H1 (cell line): Measurements from ENCODE around the gene GRIA1. TPM values are rescaled to one million over a fixed set of nuclear protein-coding genes. Genes with fewer than 3 reads are reported as not detected.

Experiments
- CTCF ChIA-PET: fragments of 300-600 bp; sonication (Branson Sonifier 250); formaldehyde crosslinking; loops from one replicate; lab custom pipeline; 2021; ENCODE audit not compliant: partially characterized antibody; lab: Charles Lee
- POLR2A ChIA-PET: fragments of 300-600 bp; sonication (Branson Sonifier 250); formaldehyde crosslinking; loops from one replicate; lab custom pipeline; 2021; ENCODE audit warnings: inconsistent platforms; ENCODE audit not compliant: partially characterized antibody; lab: Charles Lee
- DNase-seq, 2 experiments: peaks; one replicate each; pipeline versions ENCODE4 v3.0.0 to v3.0.0-alpha.2; 2010 to 2022; ENCODE audit warnings: low spot score in 2 of 2, low read depth in 1 of 2, mixed read lengths in 1 of 2
- FAIRE-seq: peaks from 2 replicates; lab custom pipeline; 2011; peaks lifted over from hg19 to GRCh38; lab: Jason Lieb, UNC
- H2AFZ ChIP-seq: 2 replicates; pipeline ENCODE4 v1.8.1; 2012; ENCODE audit warnings: low read length, inconsistent platforms
- H2AK5ac ChIP-seq: 2 replicates; pipeline ENCODE4 v1.6.1; 2013; ENCODE audit warnings: low read depth, low read length
- H2BK120ac ChIP-seq: replicated peaks from 2 replicates; pipeline ENCODE3; 2013; ENCODE audit warnings: low read depth, low read length, inconsistent platforms
- H2BK12ac ChIP-seq: 2 replicates; pipeline ENCODE4 v1.6.1; 2013; ENCODE audit warnings: low read depth, low read length
- H2BK15ac ChIP-seq: 2 replicates; pipeline ENCODE4 v1.6.1; 2013; ENCODE audit warnings: low read length
- H2BK20ac ChIP-seq: 2 replicates; pipeline ENCODE4 v1.6.1; 2013; ENCODE audit warnings: low read length
- H2BK5ac ChIP-seq: 2 replicates; pipeline ENCODE4 v1.6.1; 2013; ENCODE audit warnings: low read depth, low read length
- H3K14ac ChIP-seq: 2 replicates; pipeline ENCODE4 v1.6.1; 2013; ENCODE audit warnings: inconsistent platforms; ENCODE audit not compliant: insufficient read length
- H3K18ac ChIP-seq: 2 replicates; pipeline ENCODE4 v1.6.1; 2013; ENCODE audit warnings: low read length; ENCODE audit errors: extremely low read depth
- H3K23ac ChIP-seq: 2 replicates; pipeline ENCODE4 v1.6.1; 2013; ENCODE audit warnings: inconsistent platforms; ENCODE audit not compliant: insufficient read length
- H3K23me2 ChIP-seq: 2 replicates; pipeline ENCODE4 v1.6.1; 2013; ENCODE audit warnings: low read depth, low read length
- H3K27ac ChIP-seq: 2 replicates; pipeline ENCODE4 v1.6.1; 2011; ENCODE audit warnings: low read depth, low read length, inconsistent platforms
- H3K27me3 ChIP-seq, 4 experiments: replicated peaks in 1 of 4; 1 replicate in 1 of 4; 2 replicates in 3 of 4; pipeline versions ENCODE4 v1.6.1 to v1.8.1; 2011 to 2013; ENCODE audit warnings: low read length in 3 of 4, mild to moderate bottlenecking in 3 of 4, inconsistent platforms in 2 of 4, mixed read lengths in 2 of 4, moderate library complexity in 1 of 4; ENCODE audit not compliant: control insufficient read depth in 3 of 4, insufficient read depth in 3 of 4; ENCODE audit errors: extremely low read depth in 1 of 4
- H3K36me3 ChIP-seq, 4 experiments: 2 replicates each; pipeline versions ENCODE4 v1.6.1 to v1.8.1; 2011 to 2013; ENCODE audit warnings: mild to moderate bottlenecking in 4 of 4, low read length in 3 of 4, moderate library complexity in 2 of 4, control low read depth in 1 of 4, inconsistent platforms in 1 of 4; ENCODE audit not compliant: insufficient read depth in 4 of 4, control insufficient read depth in 2 of 4
- H3K4ac ChIP-seq: replicated peaks from 2 replicates; pipeline ENCODE3; 2013; ENCODE audit warnings: low read length, low read depth, mixed read lengths, inconsistent platforms; ENCODE audit not compliant: insufficient read length
- H3K4me1 ChIP-seq, 4 experiments: replicated peaks in 1 of 4; 1 replicate in 1 of 4; 2 replicates in 3 of 4; pipeline versions ENCODE4 v1.6.1 to v1.8.1; 2011 to 2013; ENCODE audit warnings: low read length in 3 of 4, inconsistent platforms in 2 of 4, mixed read lengths in 1 of 4; ENCODE audit not compliant: insufficient read depth in 4 of 4, control insufficient read depth in 3 of 4
- H3K4me2 ChIP-seq, 2 experiments: 2 replicates each; pipeline versions ENCODE4 v1.6.1 to v1.8.1; 2011 to 2013; ENCODE audit warnings: low read depth in 2 of 2, low read length in 2 of 2, control low read depth in 1 of 2, inconsistent platforms in 1 of 2, mild to moderate bottlenecking in 1 of 2; ENCODE audit not compliant: insufficient read depth in 1 of 2
- H3K4me3 ChIP-seq, 4 experiments: fragments of 200-600, 300-600 bp in 1 of 4; sonication (generic), shearing (Covaris generic), sonication (Bioruptor Twin) in 1 of 4; 2 replicates each; pipeline versions ENCODE4 v1.5.1 to v1.8.1; 2011 to 2016; ENCODE audit warnings: low read length in 4 of 4, low read depth in 3 of 4, control low read depth in 2 of 4, inconsistent platforms in 2 of 4, mild to moderate bottlenecking in 2 of 4, mixed read lengths in 1 of 4, moderate library complexity in 1 of 4; ENCODE audit not compliant: insufficient read depth in 2 of 4; ENCODE audit errors: extremely low read depth in 1 of 4
- H3K56ac ChIP-seq: replicated peaks from 2 replicates; pipeline ENCODE3; 2013; ENCODE audit warnings: low read depth, mild to moderate bottlenecking, mixed read lengths, low read length, inconsistent platforms; ENCODE audit not compliant: insufficient read length
- H3K79me1 ChIP-seq: 2 replicates; pipeline ENCODE4 v1.6.1; 2013; ENCODE audit warnings: low read depth, low read length, control low read depth
- H3K79me2 ChIP-seq, 2 experiments: 2 replicates each; pipeline versions ENCODE4 v1.6.1 to v1.8.1; 2012 to 2013; ENCODE audit warnings: low read length in 2 of 2, mild to moderate bottlenecking in 2 of 2, inconsistent platforms in 1 of 2; ENCODE audit not compliant: insufficient read depth in 2 of 2, control insufficient read depth in 1 of 2
- H3K9ac ChIP-seq, 4 experiments: replicated peaks in 1 of 4; 1 replicate in 1 of 4; 2 replicates in 3 of 4; pipeline versions ENCODE4 v1.6.1 to v1.8.1; 2011 to 2013; ENCODE audit warnings: low read depth in 3 of 4, low read length in 3 of 4, control low read depth in 2 of 4, mild to moderate bottlenecking in 2 of 4, moderate library complexity in 2 of 4, inconsistent platforms in 1 of 4; ENCODE audit errors: extremely low read depth in 1 of 4
- H3K9me3 ChIP-seq, 2 experiments: 2 replicates each; pipeline versions ENCODE4 v1.6.1 to v1.8.1; 2012 to 2013; ENCODE audit warnings: mild to moderate bottlenecking in 2 of 2, moderate library complexity in 2 of 2, control low read depth in 1 of 2, inconsistent platforms in 1 of 2, low read depth in 1 of 2, low read length in 1 of 2, mixed read lengths in 1 of 2; ENCODE audit not compliant: insufficient read depth in 2 of 2
- H4K20me1 ChIP-seq, 2 experiments: replicated peaks in 1 of 2; 2 replicates each; pipeline versions ENCODE3 to v1.8.1; 2011 to 2013; ENCODE audit warnings: inconsistent platforms in 2 of 2, low read length in 2 of 2, mild to moderate bottlenecking in 1 of 2; ENCODE audit not compliant: insufficient read depth in 2 of 2, control insufficient read depth in 1 of 2
- H4K5ac ChIP-seq: 2 replicates; pipeline ENCODE4 v1.6.1; 2013; ENCODE audit warnings: low read length, low read depth, mixed read lengths, inconsistent platforms; ENCODE audit not compliant: insufficient read length
- H4K8ac ChIP-seq: 2 replicates; pipeline ENCODE4 v1.8.0; 2013; ENCODE audit warnings: mild to moderate bottlenecking, moderate library complexity, low read length, inconsistent platforms; ENCODE audit not compliant: insufficient read depth; ENCODE audit errors: extremely low read depth
- H4K91ac ChIP-seq: replicated peaks from 2 replicates; pipeline ENCODE3; 2013; ENCODE audit warnings: low read length, mixed read lengths, inconsistent platforms; ENCODE audit not compliant: insufficient read length
- CBX8 ChIP-seq: fragments of 300-800, 300-1000 bp; sonication (generic); IDR thresholded peaks from 2 replicates; pipeline ENCODE4 v1.7.1; 2016; ENCODE audit warnings: low read depth, low read length, borderline replicate concordance
- CTBP2 ChIP-seq: IDR thresholded peaks from 2 replicates; pipeline ENCODE4 v1.7.0; 2011; ENCODE audit warnings: borderline replicate concordance, mild to moderate bottlenecking, moderate library complexity, mixed read lengths, low read length; ENCODE audit not compliant: insufficient read depth, insufficient read length
- EGR1 ChIP-seq: IDR thresholded peaks from 2 replicates; pipeline ENCODE4 v1.6.1; 2011; ENCODE audit warnings: low read depth, low read length, borderline replicate concordance
- RAD21 ChIP-seq, 2 experiments: IDR thresholded peaks in 1 of 2; conservative IDR thresholded peaks in 1 of 2; 2 replicates each; pipeline ENCODE4 v1.6.1; 2011; ENCODE audit warnings: low read depth in 2 of 2, low read length in 2 of 2, improper control_type of control experiment in 1 of 2, inconsistent platforms in 1 of 2, mild to moderate bottlenecking in 1 of 2, moderate library complexity in 1 of 2
- SIN3A ChIP-seq, 2 experiments: IDR thresholded peaks in 1 of 2; conservative IDR thresholded peaks in 1 of 2; 2 replicates each; pipeline ENCODE4 v1.6.1; 2011 to 2012; ENCODE audit warnings: low read length in 2 of 2, improper control_type of control experiment in 1 of 2, low read depth in 1 of 2, mild to moderate bottlenecking in 1 of 2
- TCF12 ChIP-seq: IDR thresholded peaks from 2 replicates; pipeline ENCODE4 v1.6.1; 2011; ENCODE audit warnings: low read depth, mild to moderate bottlenecking, low read length
- TEAD4 ChIP-seq: IDR thresholded peaks from 2 replicates; pipeline ENCODE4 v1.6.1; 2012; ENCODE audit warnings: low read depth, low read length, inconsistent platforms, mixed read lengths
- WGBS, 2 experiments: shearing (Covaris generic) in 1 of 2; methylation state at CpG; one replicate each; pipeline versions ENCODE4 v1.1.6 to v1.1.7; 2013 to 2015; ENCODE audit warnings: low lambda C conversion rate in 2 of 2, mixed read lengths in 2 of 2, inconsistent platforms in 1 of 2, low coverage in 1 of 2, missing lambda C conversion rate in 1 of 2; ENCODE audit not compliant: insufficient replicate concordance in 2 of 2, insufficient coverage in 1 of 2, insufficient read length in 1 of 2; ENCODE audit errors: extremely low coverage in 1 of 2, missing lambda C conversion rate in 1 of 2; 5-methylcytosine and 5-hydroxymethylcytosine counted together
- polyA plus RNA-seq, 7 experiments: library from polyadenylated mRNA; depleted of rRNA in 3 of 7; stranded (reverse) in 5 of 7; unstranded in 2 of 7; fragments of >200 nt in 5 of 7; fragments of 200-250 nt in 2 of 7; gene quantifications; 1 replicate in 5 of 7; 2 replicates in 1 of 7; 4 replicates in 1 of 7; pipeline versions ENCODE4 v1.2.1 to v1.2.3, GENCODE V29; 2011 to 2013; ENCODE audit warnings: missing spikeins in 2 of 7, mixed read lengths in 2 of 7
- total RNA-seq: library from RNA; stranded (reverse); fragmentation: NEBNext Ultra II Directional; extraction: Animal tissue kit (Norgen Biotek cat#: 25700); gene quantifications from 2 replicates; pipeline ENCODE4 v1.2.1, GENCODE V29; 2021
- TF ChIP-seq, protein P1 (sequence below): IDR thresholded peaks from 2 replicates; pipeline ENCODE4 v1.6.1; 2011; ENCODE audit warnings: low read length, improper control_type of control experiment
- TF ChIP-seq, protein P2 (sequence below): IDR thresholded peaks from 2 replicates; pipeline ENCODE4 v1.6.1; 2012; ENCODE audit warnings: low read length, inconsistent platforms

GRIA1 gene
- total and polyA plus RNA-seq, 2 of the 8 experiments (the other 6 are each of a cell fraction or from before 2014, with no cell fraction given): 0.97 to 2.5 TPM

DNA sequence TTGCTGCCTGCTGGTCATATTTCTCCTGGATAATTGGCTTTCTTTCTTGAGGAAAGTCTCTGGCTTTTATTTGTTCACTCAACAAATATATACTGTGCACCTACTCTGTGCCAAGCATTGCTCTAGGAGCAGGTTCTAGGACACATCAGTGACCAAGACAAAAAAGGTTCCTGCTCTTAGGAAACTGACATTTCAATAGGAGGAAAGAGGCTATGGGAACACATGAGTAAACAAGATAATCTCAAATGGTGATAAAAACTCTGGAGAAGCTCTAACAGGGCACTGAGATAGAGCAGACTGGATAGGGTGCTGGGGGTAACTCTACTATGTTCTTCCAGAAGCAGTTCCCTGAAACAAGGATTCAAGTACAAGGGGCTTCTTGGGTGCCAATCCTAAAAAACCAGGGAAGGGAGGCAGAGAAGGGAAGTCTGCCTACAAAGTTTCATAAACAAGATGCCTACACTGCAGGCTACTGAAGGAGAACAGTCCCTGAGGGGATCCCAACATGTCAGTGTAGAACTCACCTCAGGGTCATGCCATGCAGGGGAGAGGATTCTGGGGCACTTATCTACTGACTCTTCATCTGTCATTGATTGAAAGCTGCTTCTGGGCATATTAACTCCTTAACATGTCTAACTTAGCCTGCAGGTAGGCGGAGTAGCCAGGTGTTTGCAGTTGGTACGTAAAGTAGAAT, 181.3 kb downstream of the GRIA1 start:
- POLR2A ChIA-PET: no interaction called here
- no peak overlapping the region for H3K14ac ChIP-seq
- CTCF ChIA-PET: interaction anchor here (0.6 to 1.3 kb wide), 8 partner anchors 9 to 1139 kb away, joined by 3 to 4 read pairs (median 3); no protein-coding TSS in a partner anchor
- no peak for TF ChIP-seq TCF12
- TF ChIP-seq, protein P1, sequence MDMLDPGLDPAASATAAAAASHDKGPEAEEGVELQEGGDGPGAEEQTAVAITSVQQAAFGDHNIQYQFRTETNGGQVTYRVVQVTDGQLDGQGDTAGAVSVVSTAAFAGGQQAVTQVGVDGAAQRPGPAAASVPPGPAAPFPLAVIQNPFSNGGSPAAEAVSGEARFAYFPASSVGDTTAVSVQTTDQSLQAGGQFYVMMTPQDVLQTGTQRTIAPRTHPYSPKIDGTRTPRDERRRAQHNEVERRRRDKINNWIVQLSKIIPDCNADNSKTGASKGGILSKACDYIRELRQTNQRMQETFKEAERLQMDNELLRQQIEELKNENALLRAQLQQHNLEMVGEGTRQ: no peak
- TF ChIP-seq SIN3A (conservative IDR thresholded peaks at IDR 0.05 in 1 of 2, IDR thresholded peaks at IDR 0.05 in 1 of 2; ENCODE audit: low read depth in 1 of 2, low read length in 2 of 2): no peak
- TF ChIP-seq EGR1: no peak
- TF ChIP-seq, protein P2, sequence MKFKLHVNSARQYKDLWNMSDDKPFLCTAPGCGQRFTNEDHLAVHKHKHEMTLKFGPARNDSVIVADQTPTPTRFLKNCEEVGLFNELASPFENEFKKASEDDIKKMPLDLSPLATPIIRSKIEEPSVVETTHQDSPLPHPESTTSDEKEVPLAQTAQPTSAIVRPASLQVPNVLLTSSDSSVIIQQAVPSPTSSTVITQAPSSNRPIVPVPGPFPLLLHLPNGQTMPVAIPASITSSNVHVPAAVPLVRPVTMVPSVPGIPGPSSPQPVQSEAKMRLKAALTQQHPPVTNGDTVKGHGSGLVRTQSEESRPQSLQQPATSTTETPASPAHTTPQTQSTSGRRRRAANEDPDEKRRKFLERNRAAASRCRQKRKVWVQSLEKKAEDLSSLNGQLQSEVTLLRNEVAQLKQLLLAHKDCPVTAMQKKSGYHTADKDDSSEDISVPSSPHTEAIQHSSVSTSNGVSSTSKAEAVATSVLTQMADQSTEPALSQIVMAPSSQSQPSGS: no peak
- TF ChIP-seq RAD21 (IDR thresholded peaks at IDR 0.05 in 1 of 2, conservative IDR thresholded peaks at IDR 0.05 in 1 of 2; ENCODE audit: low read depth in 2 of 2, low read length in 2 of 2): no peak
- TF ChIP-seq TEAD4: no peak
- no peak for TF ChIP-seq CBX8
- no peak for TF ChIP-seq CTBP2

More for the DNA sequence above, 181.3 kb downstream of the GRIA1 start:
- Histone ChIP-seq H2BK20ac (no peak overlapping the region), H3K23ac (no peak overlapping the region), H3K27ac (no peak overlapping the region), H2BK15ac (no peak overlapping the region), H4K20me1 (no peaks in the 10 kb centered on the region), H3K56ac (no peak overlapping the region), H3K79me2 (no peaks in the 10 kb centered on the region), H3K4ac (no peak overlapping the region), H2BK5ac (no peak overlapping the region), H3K79me1 (no peaks in the 10 kb centered on the region), H2AFZ (no peak overlapping the region), H3K4me2 (no peak overlapping the region), H4K8ac (no peak overlapping the region), H3K27me3 (no peaks in the 10 kb centered on the region), H3K23me2 (no peaks in the 10 kb centered on the region), H3K9me3 (no peaks in the 10 kb centered on the region), H3K18ac (no peak overlapping the region), H3K4me1 (no peaks in the 10 kb centered on the region), H3K36me3 (no peaks in the 10 kb centered on the region), H4K91ac (no peak overlapping the region), H2BK12ac (no peak overlapping the region), H2AK5ac (no peak overlapping the region), H4K5ac (no peak overlapping the region), H2BK120ac (no peak overlapping the region), H3K4me3 (no peak overlapping the region), H3K9ac (no peak overlapping the region)
- DNase-seq (no peak), FAIRE-seq (no peak)
- WGBS, 2 experiments: 85% methylated on average over 2 of the region's 2 CpGs; no CpG with 5 or more reads in 1 of the 2 experiments
